ENCODE measurements around the gene LRP6. TPM values are rescaled to one million over a fixed set of nuclear protein-coding genes. Genes with fewer than 3 reads are reported as not detected.

Gene LRP6
- total and polyA plus RNA-seq, 2 of the 13 experiments (the other 11 are each of a cell fraction or from before 2014, with no cell fraction given), result 33.8 to 42.0 TPM

DNA sequence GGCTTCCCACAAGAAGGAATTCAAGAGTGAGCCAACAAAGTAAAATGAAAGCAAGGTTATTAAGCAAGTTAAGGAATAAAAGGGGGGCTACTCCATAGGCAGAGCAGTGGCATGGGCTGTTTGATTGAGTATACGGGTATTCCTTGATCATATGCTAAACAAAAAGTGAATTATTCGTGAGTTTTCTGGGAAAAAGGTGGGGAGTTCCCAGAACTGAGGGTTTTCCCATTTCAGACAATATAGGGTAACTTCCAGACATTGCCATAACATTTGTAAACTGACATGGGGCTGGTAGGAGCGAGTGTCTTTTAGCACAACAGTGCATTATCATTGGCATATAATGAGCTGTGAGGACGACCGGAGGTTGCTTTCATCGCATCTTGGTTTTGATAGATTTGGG is 198.1 kb downstream of the LRP6 start:
- FAIRE-seq (no peak), ATAC-seq (no peak), DNase-seq (ENCODE audit: low spot score) (no peak)
- CTCF ChIA-PET (ENCODE audit: low intra/inter-chr PET ratio, low total read pairs), result no interaction called here
- H4K20me1 ChIP-seq (ENCODE audit: insufficient read depth, low read length), result no peaks in the 10 kb centered on the region
- no peaks in the 10 kb centered on the region for H3K36me3 ChIP-seq (replicated peaks in 1 of 2; ENCODE audit: control insufficient read depth in 1 of 2, insufficient read depth in 2 of 2, low read length in 2 of 2)
- peaks cover 51% of the 10 kb centered on the region for H3K4me1 ChIP-seq (ENCODE audit: insufficient read depth, low read length)
- intact Hi-C loops (cut with micrococcal nuclease; ENCODE audit: unreplicated experiment) (no loop called here), in situ Hi-C loops (cut with HindIII; ENCODE audit: extremely low pct_ligation_motif_present, low pct_unique_long_range_greater_than_20kb) (no loop called here)
- BruUV-seq (replicated peaks), result no TSS peak
- no peak overlapping the region for H3K27ac ChIP-seq (ENCODE audit: extremely low read length, insufficient read depth, low read length)
- no peak overlapping the region for H3K4me3 ChIP-seq (replicated peaks in 1 of 3; ENCODE audit: insufficient read depth in 1 of 3, low read depth in 2 of 3, low read length in 3 of 3)
- no peak for TF ChIP-seq REL (CRISPR knock-in tag; conservative IDR thresholded peaks at IDR 0.05)
- TF ChIP-seq, protein P1, sequence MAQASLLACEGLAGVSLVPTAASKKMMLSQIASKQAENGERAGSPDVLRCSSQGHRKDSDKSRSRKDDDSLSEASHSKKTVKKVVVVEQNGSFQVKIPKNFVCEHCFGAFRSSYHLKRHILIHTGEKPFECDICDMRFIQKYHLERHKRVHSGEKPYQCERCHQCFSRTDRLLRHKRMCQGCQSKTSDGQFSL (CRISPR knock-in tag; IDR thresholded peaks at IDR 0.05), result no peak
- TF ChIP-seq MIER2 (CRISPR knock-in tag; IDR thresholded peaks at IDR 0.05), result no peak
- no peak for TF ChIP-seq ZNF644 (CRISPR knock-in tag; IDR thresholded peaks at IDR 0.05; ENCODE audit: low read depth)
- no peak for TF ChIP-seq GLI4 (CRISPR knock-in tag; IDR thresholded peaks at IDR 0.05; ENCODE audit: borderline replicate concordance)
- no peak for TF ChIP-seq HNF4G (IDR thresholded peaks at IDR 0.05; ENCODE audit: borderline replicate concordance, low read depth, low read length)
- TF ChIP-seq HNF4G (CRISPR knock-in tag; IDR thresholded peaks at IDR 0.05; ENCODE audit: borderline replicate concordance, low read depth), result no peak
- TF ChIP-seq KLF15 (CRISPR knock-in tag; IDR thresholded peaks at IDR 0.05; ENCODE audit: borderline replicate concordance), result no peak
- no peaks in the 10 kb centered on the region for H3K9me3 ChIP-seq (ENCODE audit: low read length)
- POLR2A ChIA-PET, result no interaction called here
- H3K27me3 ChIP-seq (ENCODE audit: control insufficient read depth in 1 of 2, insufficient read depth in 2 of 2, low read length in 2 of 2), result peaks cover 5 to 21% of the 10 kb centered on the region in 2 experiments; a peak in 2 of 5 replicates
- WGBS (ENCODE audit: low lambda C conversion rate), result 78% methylated on average over 6 of the region's 6 CpGs
- no peaks in the 10 kb centered on the region for H3K79me2 ChIP-seq (ENCODE audit: insufficient read depth, low read length)
- H3K9ac ChIP-seq (ENCODE audit: insufficient read depth, low read depth, low read length), result no peak overlapping the region
- H3K4me2 ChIP-seq (ENCODE audit: low read depth, low read length), result no peak overlapping the region
- no peak overlapping the region for H2AFZ ChIP-seq (ENCODE audit: low read length)

Small RNA genes lying within 50 kb of the gene (microRNA-seq; reads per million reads assigned to microRNA genes)
- not detected for gene MIR1244-4

Small RNA genes lying within 50 kb of the gene (small RNA-seq; reads per million reads assigned to genes)
- gene RNU6-318P (ENCODE audit: insufficient read depth in 2 of 3, insufficient read length in 3 of 3, low read depth in 2 of 3, low replicate concordance in 1 of 3) (0 reads per million in 3 experiments), gene RNU6-545P (ENCODE audit: insufficient read depth in 2 of 3, insufficient read length in 3 of 3, low read depth in 2 of 3, low replicate concordance in 1 of 3) (0 reads per million in 3 experiments)

Other genes starting within 250 kb of the LRP6 start
- 0.11 and 0.28 TPM in 2 replicates for gene BCL2L14, start 196.1 kb downstream of the LRP6 start, total RNA-seq (2016; rRNA removed; fragmentation: Illumina TruSeq; extraction: Trizol)
- gene BCL2L14, start 196.1 kb downstream of the LRP6 start, polyA plus RNA-seq (2011; rRNA removed), result 0.22 TPM in 1 of 2 replicates, not detected in the other
- gene MANSC1, start 83.2 kb upstream of the LRP6 start, total RNA-seq (2016; rRNA removed; fragmentation: Illumina TruSeq; extraction: Trizol), result 4.2 and 4.4 TPM in 2 replicates
- 1.9 TPM in 2 replicates for gene MANSC1, start 83.2 kb upstream of the LRP6 start, polyA plus RNA-seq (2011; rRNA removed)
- 3.9 and 8.2 TPM in 2 replicates for gene BORCS5, start 90.0 kb upstream of the LRP6 start, total RNA-seq (2016; rRNA removed; fragmentation: Illumina TruSeq; extraction: Trizol)
- 3.3 and 4.7 TPM in 2 replicates for gene BORCS5, start 90.0 kb upstream of the LRP6 start, polyA plus RNA-seq (2011; rRNA removed)

All from HepG2 (cell line).